ENCODE data around the gene TNFRSF25. TPM values are rescaled to one million over a fixed set of nuclear protein-coding genes. Genes with fewer than 3 reads are reported as not detected.

The TNFRSF25 gene
- total RNA-seq, 2 donors from 2014 or later, result 9.5 to 48.2 TPM

DNA sequence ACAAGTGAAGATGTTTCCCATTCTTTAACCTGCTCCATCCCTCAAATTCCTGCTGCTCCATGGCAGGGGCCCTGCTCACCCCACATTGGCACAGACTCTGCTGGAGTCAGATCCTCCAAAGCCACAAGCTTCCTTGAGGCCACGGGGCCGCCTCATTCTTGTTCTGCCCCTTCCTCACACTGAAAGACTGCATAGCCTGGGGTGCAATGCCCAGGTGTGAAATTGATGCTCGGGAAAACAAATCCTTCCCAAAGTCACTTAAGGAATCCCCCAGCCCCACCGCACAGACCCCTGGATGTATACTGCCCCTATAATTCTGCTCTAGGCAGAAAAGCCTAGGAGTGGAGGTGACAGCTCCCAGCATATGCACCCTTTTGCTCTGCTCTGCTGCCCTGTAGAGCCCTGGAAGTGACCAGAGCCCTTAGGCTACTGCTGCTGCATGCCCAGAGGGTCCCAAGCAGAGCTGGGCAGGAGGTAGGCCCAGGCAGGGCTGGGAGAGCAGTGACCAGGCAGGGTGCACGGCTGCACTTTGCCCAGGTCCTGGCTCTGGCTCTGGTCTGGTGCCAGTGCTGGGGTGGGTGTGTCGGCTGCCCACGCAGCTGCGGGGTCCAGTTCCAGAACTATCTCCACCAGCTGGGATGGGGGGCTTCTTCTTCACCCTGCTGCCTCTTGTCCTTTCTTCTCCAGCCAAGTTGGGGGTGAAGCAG is 47.9 kb downstream of the TNFRSF25 start:
- H3K36me3 ChIP-seq, result no peaks in the 10 kb centered on the region
- no peak overlapping the region for H3K4me3 ChIP-seq
- TF ChIP-seq, protein P1, sequence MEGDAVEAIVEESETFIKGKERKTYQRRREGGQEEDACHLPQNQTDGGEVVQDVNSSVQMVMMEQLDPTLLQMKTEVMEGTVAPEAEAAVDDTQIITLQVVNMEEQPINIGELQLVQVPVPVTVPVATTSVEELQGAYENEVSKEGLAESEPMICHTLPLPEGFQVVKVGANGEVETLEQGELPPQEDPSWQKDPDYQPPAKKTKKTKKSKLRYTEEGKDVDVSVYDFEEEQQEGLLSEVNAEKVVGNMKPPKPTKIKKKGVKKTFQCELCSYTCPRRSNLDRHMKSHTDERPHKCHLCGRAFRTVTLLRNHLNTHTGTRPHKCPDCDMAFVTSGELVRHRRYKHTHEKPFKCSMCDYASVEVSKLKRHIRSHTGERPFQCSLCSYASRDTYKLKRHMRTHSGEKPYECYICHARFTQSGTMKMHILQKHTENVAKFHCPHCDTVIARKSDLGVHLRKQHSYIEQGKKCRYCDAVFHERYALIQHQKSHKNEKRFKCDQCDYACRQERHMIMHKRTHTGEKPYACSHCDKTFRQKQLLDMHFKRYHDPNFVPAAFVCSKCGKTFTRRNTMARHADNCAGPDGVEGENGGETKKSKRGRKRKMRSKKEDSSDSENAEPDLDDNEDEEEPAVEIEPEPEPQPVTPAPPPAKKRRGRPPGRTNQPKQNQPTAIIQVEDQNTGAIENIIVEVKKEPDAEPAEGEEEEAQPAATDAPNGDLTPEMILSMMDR (IDR thresholded peaks at IDR 0.05), result no peak
- H3K4me1 ChIP-seq (ENCODE audit: control insufficient read depth in 1 of 2, low read depth in 2 of 2), result peaks cover 18 to 30% of the 10 kb centered on the region in 2 donors
- H3K27ac ChIP-seq, result no peak overlapping the region
- H3K9me3 ChIP-seq, result no peaks in the 10 kb centered on the region
- H3K27me3 ChIP-seq (replicated peaks; ENCODE audit: insufficient read depth), result peaks cover 11% of the 10 kb centered on the region
- ATAC-seq (ENCODE audit: insufficient number of reproducible peaks, low FRiP score, low read depth), result no peak
- DNase-seq (ENCODE audit: low spot score), result no peak

DNA sequence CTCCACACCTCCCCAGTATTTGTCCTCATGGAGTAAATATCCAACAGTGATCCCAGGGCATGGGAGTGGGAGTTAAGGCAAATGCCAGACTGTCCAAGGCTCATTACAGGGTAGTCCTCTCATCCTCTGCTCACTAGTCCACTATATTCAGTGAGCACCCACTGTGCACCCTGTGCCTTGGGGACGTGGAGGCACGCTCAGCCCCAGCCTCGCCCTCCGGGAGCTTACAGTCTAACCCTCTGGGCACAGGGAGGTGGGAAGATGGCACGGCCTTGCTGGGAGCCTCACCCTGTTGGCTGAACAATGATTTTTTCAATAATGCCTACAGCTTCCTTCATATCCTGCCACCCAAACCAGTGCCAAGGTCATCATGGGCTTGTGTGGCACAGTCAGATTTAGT is 49.1 kb downstream of the TNFRSF25 start:
- DNase-seq (ENCODE audit: low spot score) (no peak), ATAC-seq (ENCODE audit: insufficient number of reproducible peaks, low FRiP score, low read depth) (no peak)
- peaks cover 18 to 23% of the 10 kb centered on the region in 2 donors for H3K4me1 ChIP-seq (ENCODE audit: control insufficient read depth in 1 of 2, low read depth in 2 of 2)
- H3K27ac ChIP-seq, result no peak overlapping the region
- H3K36me3 ChIP-seq, result no peaks in the 10 kb centered on the region
- TF ChIP-seq, protein P1 (IDR thresholded peaks at IDR 0.05), result no peak
- no peaks in the 10 kb centered on the region for H3K9me3 ChIP-seq
- H3K4me3 ChIP-seq, result no peak overlapping the region
- H3K27me3 ChIP-seq (replicated peaks; ENCODE audit: insufficient read depth), result peaks cover 6% of the 10 kb centered on the region

DNA sequence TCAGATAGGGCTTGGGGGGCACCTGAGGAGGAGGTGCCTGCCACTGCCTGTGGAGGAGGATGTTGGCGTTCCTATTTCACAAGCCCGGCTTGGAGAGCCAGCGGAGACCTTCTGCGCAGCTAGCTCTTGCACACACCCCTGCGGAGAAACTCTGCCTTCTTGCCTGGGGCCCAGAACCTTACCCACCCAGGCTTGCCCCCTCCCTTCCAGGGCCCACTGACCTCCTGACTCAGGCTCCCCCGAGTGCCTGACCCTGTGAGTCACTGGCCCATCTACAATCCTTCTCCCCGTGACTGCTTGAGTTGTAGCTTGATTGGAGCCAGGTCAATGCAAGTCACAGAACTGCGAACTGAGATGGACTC is 49.7 kb downstream of the TNFRSF25 start:
- Histone ChIP-seq H3K4me1 (ENCODE audit: control insufficient read depth in 1 of 2, low read depth in 2 of 2) (peaks cover 18 to 23% of the 10 kb centered on the region in 2 donors), H3K9me3 (no peaks in the 10 kb centered on the region), H3K36me3 (no peaks in the 10 kb centered on the region), H3K27me3 (replicated peaks; ENCODE audit: insufficient read depth) (peaks cover 6% of the 10 kb centered on the region), H3K27ac (no peak overlapping the region), H3K4me3 (no peak overlapping the region)
- TF ChIP-seq, protein P1 (IDR thresholded peaks at IDR 0.05), result no peak
- ATAC-seq (ENCODE audit: insufficient number of reproducible peaks, low FRiP score, low read depth) (no peak), DNase-seq (ENCODE audit: low spot score) (no peak)

DNA sequence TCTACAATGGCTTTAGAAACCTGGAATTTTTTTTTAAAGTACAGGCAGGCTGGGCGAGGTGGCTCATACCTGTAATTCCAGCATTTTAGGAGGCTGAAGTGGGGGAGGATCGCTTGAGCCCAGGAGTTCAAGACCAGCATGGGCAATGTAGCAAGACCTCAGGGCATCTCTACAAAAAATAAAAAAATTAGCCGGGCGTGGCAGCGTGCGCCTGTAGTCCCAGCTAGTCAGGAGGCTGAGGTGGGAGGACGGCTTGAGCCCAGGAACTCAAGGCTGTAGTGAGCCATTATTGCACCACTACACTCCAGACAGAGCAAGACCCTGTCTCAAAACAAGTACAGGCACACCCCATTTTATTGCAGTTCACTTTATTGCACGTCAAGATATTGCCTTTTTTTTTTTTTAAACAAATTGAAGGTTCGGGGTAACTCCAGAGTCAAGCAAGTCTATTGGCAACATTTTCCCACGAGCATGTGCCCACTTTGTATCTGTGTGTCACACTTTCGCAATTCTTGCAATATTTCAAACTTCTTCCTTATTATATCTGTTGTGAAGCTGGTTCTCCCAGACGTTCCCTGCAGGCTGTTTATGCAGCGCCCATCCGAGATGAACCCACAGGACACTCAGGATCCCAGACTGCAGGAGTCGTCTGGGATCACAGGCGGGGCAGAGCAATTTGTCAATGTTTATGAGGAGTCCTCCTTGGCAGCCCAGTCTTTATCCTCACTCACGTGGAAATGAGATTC is 50.9 kb downstream of the TNFRSF25 start:
- peaks cover 6% of the 10 kb centered on the region for H3K27me3 ChIP-seq (replicated peaks; ENCODE audit: insufficient read depth)
- no peaks in the 10 kb centered on the region for H3K9me3 ChIP-seq
- no peak for ATAC-seq (ENCODE audit: insufficient number of reproducible peaks, low FRiP score, low read depth)
- H3K36me3 ChIP-seq, result no peaks in the 10 kb centered on the region
- no peak overlapping the region for H3K4me3 ChIP-seq
- H3K27ac ChIP-seq, result no peak overlapping the region
- no peak for DNase-seq (ENCODE audit: low spot score)
- TF ChIP-seq, protein P1 (IDR thresholded peaks at IDR 0.05), result no peak
- H3K4me1 ChIP-seq (ENCODE audit: control insufficient read depth in 1 of 2, low read depth in 2 of 2), result peaks cover 13 to 15% of the 10 kb centered on the region in 2 donors

DNA sequence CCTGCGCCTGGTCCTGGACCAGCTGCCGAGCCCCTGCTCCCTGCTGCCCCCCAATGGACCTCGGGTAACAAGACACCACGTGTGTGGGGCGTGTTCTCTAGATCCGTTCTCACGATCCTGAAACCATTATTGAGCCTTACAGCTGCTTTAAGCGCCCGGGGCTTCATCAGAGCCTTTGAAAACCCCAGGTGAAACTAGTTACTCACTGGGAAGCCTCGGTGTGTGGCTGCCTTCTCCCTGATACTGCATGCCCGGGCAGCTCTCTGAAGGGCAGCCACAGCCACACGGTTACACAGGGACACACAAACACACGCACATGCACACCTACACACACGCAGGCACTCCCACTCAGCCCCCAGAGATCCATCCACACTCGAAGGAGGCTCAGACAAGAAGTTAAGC is 51.5 kb downstream of the TNFRSF25 start:
- ATAC-seq (ENCODE audit: insufficient number of reproducible peaks, low FRiP score, low read depth), result no peak
- TF ChIP-seq, protein P1 (IDR thresholded peaks at IDR 0.05), result no peak

More for the DNA sequence above, 51.5 kb downstream of the TNFRSF25 start:
- H3K36me3 ChIP-seq, result no peaks in the 10 kb centered on the region
- DNase-seq (ENCODE audit: low spot score), result no peak
- no peak overlapping the region for H3K27ac ChIP-seq
- peaks cover 6 to 8% of the 10 kb centered on the region in 2 donors for H3K4me1 ChIP-seq (ENCODE audit: control insufficient read depth in 1 of 2, low read depth in 2 of 2)
- no peaks in the 10 kb centered on the region for H3K9me3 ChIP-seq
- no peak overlapping the region for H3K4me3 ChIP-seq
- H3K27me3 ChIP-seq (replicated peaks; ENCODE audit: insufficient read depth), result peaks cover 6% of the 10 kb centered on the region
